ENCODE results near the gene ALS2CL. TPM values are rescaled to one million over a fixed set of nuclear protein-coding genes. Genes with fewer than 3 reads are reported as not detected.

The ALS2CL gene
- total and polyA plus RNA-seq, 10 of the 15 experiments (the other 5 are each of a cell fraction or from before 2014, with no cell fraction given): 0.01 to 0.05 TPM; not detected in 8

- TF ChIP-seq EZH2 (IDR thresholded peaks at IDR 0.05; ENCODE audit: borderline replicate concordance, control insufficient read depth, low read depth, low read length): no peak
- TF ChIP-seq TCF7 (IDR thresholded peaks at IDR 0.05; ENCODE audit: borderline replicate concordance): no peak
Measured at GRCh38 chr3:46692566-46692990, 901 bp downstream of the ALS2CL start (continued).

GRCh38 chr3:46690798-46691197 lies 2.7 kb downstream of the ALS2CL start:
- H3K79me2 ChIP-seq (ENCODE audit: control insufficient read depth, insufficient read depth, low read length): no peaks in the 10 kb centered on the region
- H3K27ac ChIP-seq (ENCODE audit: control insufficient read depth, insufficient read depth): no peak overlapping the region
- in situ Hi-C loops (cut with MboI) (no loop called here), intact Hi-C loops (cut with micrococcal nuclease; ENCODE audit: unreplicated experiment) (no loop called here)
- DNase-seq (ENCODE audit: low read depth, low spot score): no peak
- peaks cover 7% of the 10 kb centered on the region for H3K4me1 ChIP-seq (ENCODE audit: control insufficient read depth, insufficient read depth, low read length)
- no peak for FAIRE-seq
- RAD21 ChIA-PET (ENCODE audit: unreplicated experiment): no interaction called here
- no peaks in the 10 kb centered on the region for H4K20me1 ChIP-seq (ENCODE audit: control insufficient read depth, insufficient read depth)
- H3K36me3 ChIP-seq (ENCODE audit: control insufficient read depth in 2 of 2, insufficient read depth in 2 of 2, low read length in 1 of 2): no peaks in the 10 kb centered on the region
- CTCF ChIA-PET: no interaction called here
- no TSS peak for BruUV-seq (replicated peaks)
- no peak for ATAC-seq
- POLR2A ChIA-PET: no interaction called here
- H3K27me3 ChIP-seq (replicated peaks in 1 of 2; ENCODE audit: control insufficient read depth in 2 of 2, insufficient read depth in 2 of 2, low read length in 1 of 2): peaks cover 5 to 8% of the 10 kb centered on the region in 2 experiments
- 38% methylated on average over 5 of the region's 5 CpGs for WGBS (ENCODE audit: insufficient coverage, insufficient replicate concordance, low lambda C conversion rate, missing lambda C conversion rate)
- no peak overlapping the region for H3K4me2 ChIP-seq (ENCODE audit: control insufficient read depth, insufficient read depth)
- H3K9me3 ChIP-seq (replicated peaks; ENCODE audit: control insufficient read depth, insufficient read depth, low read length): no peaks in the 10 kb centered on the region
- TF ChIP-seq FOXK2 (IDR thresholded peaks at IDR 0.05) (no peak), USF1 (IDR thresholded peaks at IDR 0.05; ENCODE audit: borderline replicate concordance, extremely low read length, insufficient read depth, low read depth, low read length) (no peak), SUPT20H (IDR thresholded peaks at IDR 0.05; ENCODE audit: borderline replicate concordance, control insufficient read depth, low read depth, low read length) (no peak), E4F1 (IDR thresholded peaks at IDR 0.05; ENCODE audit: borderline replicate concordance, partially characterized antibody) (no peak), HDAC2 (IDR thresholded peaks at IDR 0.05) (no peak), SMC3 (IDR thresholded peaks at IDR 0.05; ENCODE audit: borderline replicate concordance, low read length) (no peak), NFXL1 (IDR thresholded peaks at IDR 0.05; ENCODE audit: borderline replicate concordance) (no peak), RAD51 (IDR thresholded peaks at IDR 0.05) (no peak), CHD2 (IDR thresholded peaks at IDR 0.05; ENCODE audit: borderline replicate concordance, low read depth, low read length) (no peak), KAT2A (conservative IDR thresholded peaks at IDR 0.05; ENCODE audit: control insufficient read depth, low read depth, low read length) (no peak), PAX5 (IDR thresholded peaks at IDR 0.05; ENCODE audit: borderline replicate concordance, low read depth, low read length) (no peak), CEBPZ (IDR thresholded peaks at IDR 0.05; ENCODE audit: low read depth, low read length) (no peak), POLR2A (IDR thresholded peaks at IDR 0.05; ENCODE audit: low read depth, low read length) (no peak), SREBF1 (IDR thresholded peaks at IDR 0.05; ENCODE audit: low read length) (no peak)
- H3K9ac ChIP-seq (ENCODE audit: control insufficient read depth, insufficient read depth, low read length): no peak overlapping the region
- SMC1A ChIA-PET (ENCODE audit: uncharacterized antibody, unreplicated experiment): no interaction called here
- no peak overlapping the region for H3K4me3 ChIP-seq
- H2AFZ ChIP-seq (ENCODE audit: control insufficient read depth, low read depth, low read length): no peak overlapping the region
